ENCODE data around the gene ZNG1F. TPM values are rescaled to one million over a fixed set of nuclear protein-coding genes. Genes with fewer than 3 reads are reported as not detected.
"Not testable (repeated sequence)": the region's sequence is repeated elsewhere in the genome, so short reads cannot be mapped to it uniquely, and the experiment has no call there.

ZNG1F gene
- total and polyA plus RNA-seq, 9 of the 15 experiments (the other 6 are each of a cell fraction or from before 2014, with no cell fraction given), result 6.9 to 104 (median 32.2) TPM

- H3K27ac ChIP-seq (ENCODE audit: extremely low read depth, low read depth, low read length); in situ Hi-C loops (cut with MboI); H2AFZ ChIP-seq (ENCODE audit: low read depth, low read length); H3K4me2 ChIP-seq (ENCODE audit: insufficient read depth, low read length); H3K79me2 ChIP-seq (ENCODE audit: control insufficient read depth, insufficient read depth, low read length); POLR2A ChIA-PET; H3K27me3 ChIP-seq (ENCODE audit: control insufficient read depth in 2 of 2, insufficient read depth in 2 of 2, low read length in 2 of 2); H3K4me1 ChIP-seq (replicated peaks in 1 of 2; ENCODE audit: control insufficient read depth in 2 of 2, insufficient read depth in 2 of 2, low read length in 2 of 2); ATAC-seq; DNase-seq (ENCODE audit: extremely low read depth in 1 of 4, low spot score in 3 of 4); H3K4me3 ChIP-seq; H3K9ac ChIP-seq (ENCODE audit: insufficient read depth in 1 of 2, low read depth in 2 of 2, low read length in 2 of 2); intact Hi-C loops (cut with micrococcal nuclease); FAIRE-seq; H3K9me1 ChIP-seq (ENCODE audit: control insufficient read depth, insufficient read depth, low read length); CTCF ChIA-PET (ENCODE audit: low intra/inter-chr PET ratio); H3K36me3 ChIP-seq (ENCODE audit: control insufficient read depth, insufficient read depth, low read length); H4K20me1 ChIP-seq (replicated peaks; ENCODE audit: control insufficient read depth, insufficient read depth, low read length); BruUV-seq (replicated peaks); H3K9me3 ChIP-seq (replicated peaks; ENCODE audit: control insufficient read depth, insufficient read depth, low read depth, low read length): not testable (repeated sequence)
- WGBS (ENCODE audit: insufficient coverage, low coverage, missing lambda C conversion rate), result 0% methylated on average over 1 of the region's 1 CpG
These were observed 102.4 kb downstream of the ZNG1F start for GRCh38 chr9:41086685-41087084.

- FAIRE-seq; H3K79me2 ChIP-seq (ENCODE audit: control insufficient read depth, insufficient read depth, low read length); H3K4me2 ChIP-seq (ENCODE audit: insufficient read depth, low read length); H2AFZ ChIP-seq (ENCODE audit: low read depth, low read length); H4K20me1 ChIP-seq (replicated peaks; ENCODE audit: control insufficient read depth, insufficient read depth, low read length); H3K9me1 ChIP-seq (ENCODE audit: control insufficient read depth, insufficient read depth, low read length); BruUV-seq (replicated peaks); H3K27ac ChIP-seq (ENCODE audit: extremely low read depth, low read depth, low read length); CTCF ChIA-PET (ENCODE audit: low intra/inter-chr PET ratio); DNase-seq (ENCODE audit: extremely low read depth in 1 of 4, low spot score in 3 of 4); POLR2A ChIA-PET; H3K36me3 ChIP-seq (ENCODE audit: control insufficient read depth, insufficient read depth, low read length); intact Hi-C loops (cut with micrococcal nuclease); H3K9me3 ChIP-seq (replicated peaks; ENCODE audit: control insufficient read depth, insufficient read depth, low read depth, low read length); H3K4me1 ChIP-seq (replicated peaks in 1 of 2; ENCODE audit: control insufficient read depth in 2 of 2, insufficient read depth in 2 of 2, low read length in 2 of 2); H3K4me3 ChIP-seq; H3K9ac ChIP-seq (ENCODE audit: insufficient read depth in 1 of 2, low read depth in 2 of 2, low read length in 2 of 2); in situ Hi-C loops (cut with MboI); ATAC-seq; H3K27me3 ChIP-seq (ENCODE audit: control insufficient read depth in 2 of 2, insufficient read depth in 2 of 2, low read length in 2 of 2): not testable (repeated sequence)
- WGBS (ENCODE audit: insufficient coverage, low coverage, missing lambda C conversion rate), result 17% methylated on average over 2 of the region's 3 CpGs
These were observed 102.9 kb downstream of the ZNG1F start for GRCh38 chr9:41086215-41086614.

- H3K9me1 ChIP-seq (ENCODE audit: control insufficient read depth, insufficient read depth, low read length); H3K9me3 ChIP-seq (replicated peaks; ENCODE audit: control insufficient read depth, insufficient read depth, low read depth, low read length); intact Hi-C loops (cut with micrococcal nuclease); H3K27ac ChIP-seq (ENCODE audit: extremely low read depth, low read depth, low read length); H3K4me1 ChIP-seq (replicated peaks in 1 of 2; ENCODE audit: control insufficient read depth in 2 of 2, insufficient read depth in 2 of 2, low read length in 2 of 2); H2AFZ ChIP-seq (ENCODE audit: low read depth, low read length); CTCF ChIA-PET (ENCODE audit: low intra/inter-chr PET ratio); BruUV-seq (replicated peaks); in situ Hi-C loops (cut with MboI); POLR2A ChIA-PET; H3K27me3 ChIP-seq (ENCODE audit: control insufficient read depth in 2 of 2, insufficient read depth in 2 of 2, low read length in 2 of 2); H4K20me1 ChIP-seq (replicated peaks; ENCODE audit: control insufficient read depth, insufficient read depth, low read length); H3K9ac ChIP-seq (ENCODE audit: insufficient read depth in 1 of 2, low read depth in 2 of 2, low read length in 2 of 2); FAIRE-seq; H3K4me2 ChIP-seq (ENCODE audit: insufficient read depth, low read length); H3K36me3 ChIP-seq (ENCODE audit: control insufficient read depth, insufficient read depth, low read length); H3K79me2 ChIP-seq (ENCODE audit: control insufficient read depth, insufficient read depth, low read length); H3K4me3 ChIP-seq; ATAC-seq: not testable (repeated sequence)
- WGBS (ENCODE audit: insufficient coverage, low coverage, missing lambda C conversion rate), result 10% methylated on average over 4 of the region's 4 CpGs
- DNase-seq (ENCODE audit: extremely low read depth in 1 of 4, low spot score in 3 of 4), result peak in 1 of 4 experiments; percentile 0
These were observed 106.8 kb downstream of the ZNG1F start for GRCh38 chr9:41082358-41082757.

All from K562 (cell line).